ENCODE data around the gene TLCD3B.

DNA sequence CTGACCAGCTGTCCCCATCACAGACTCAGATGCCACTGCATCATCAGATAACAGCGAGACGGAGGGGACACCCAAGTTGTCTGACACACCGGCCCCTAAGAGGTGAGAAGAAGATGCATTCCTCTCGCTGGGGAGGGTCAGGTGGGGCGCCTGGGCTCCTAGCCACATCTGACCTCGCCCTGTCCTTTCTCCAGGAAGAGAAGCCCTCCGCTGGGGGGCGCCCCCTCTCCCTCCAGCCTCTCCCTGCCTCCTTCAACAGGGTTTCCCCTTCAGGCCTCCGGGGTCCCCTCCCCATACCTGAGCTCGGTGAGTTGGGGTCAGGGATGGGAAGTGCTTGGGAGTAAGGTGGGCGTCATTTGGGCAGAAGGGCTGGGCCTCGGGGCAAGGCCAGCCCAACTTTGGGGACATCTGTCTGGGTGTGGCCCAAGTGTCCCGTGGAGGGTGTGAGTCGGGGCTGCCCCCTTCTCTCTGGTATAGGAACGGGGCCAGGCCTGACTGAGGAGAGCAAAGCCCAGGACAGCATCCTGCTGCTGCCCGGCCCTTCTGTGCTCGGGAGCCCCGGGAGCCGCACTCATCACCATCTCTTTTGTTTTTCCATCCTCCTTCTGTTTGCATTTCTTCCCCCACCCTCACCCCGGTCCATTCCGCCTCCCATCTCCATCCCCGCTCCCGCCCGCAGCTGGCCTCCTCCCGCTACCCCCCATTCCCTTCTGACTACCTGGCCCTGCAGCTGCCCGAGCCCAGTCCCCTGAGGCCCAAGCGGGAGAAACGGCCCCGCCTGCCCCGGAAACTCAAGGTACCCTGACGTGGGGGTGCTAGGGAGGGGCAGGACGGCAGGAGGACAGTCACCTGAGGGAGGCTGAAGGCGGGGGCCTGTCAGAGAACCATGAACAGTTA, 30.1 kb downstream of the TLCD3B start:
- no peak for TF ChIP-seq POLR2A (IDR thresholded peaks at IDR 0.05)
- TF ChIP-seq, protein P1, sequence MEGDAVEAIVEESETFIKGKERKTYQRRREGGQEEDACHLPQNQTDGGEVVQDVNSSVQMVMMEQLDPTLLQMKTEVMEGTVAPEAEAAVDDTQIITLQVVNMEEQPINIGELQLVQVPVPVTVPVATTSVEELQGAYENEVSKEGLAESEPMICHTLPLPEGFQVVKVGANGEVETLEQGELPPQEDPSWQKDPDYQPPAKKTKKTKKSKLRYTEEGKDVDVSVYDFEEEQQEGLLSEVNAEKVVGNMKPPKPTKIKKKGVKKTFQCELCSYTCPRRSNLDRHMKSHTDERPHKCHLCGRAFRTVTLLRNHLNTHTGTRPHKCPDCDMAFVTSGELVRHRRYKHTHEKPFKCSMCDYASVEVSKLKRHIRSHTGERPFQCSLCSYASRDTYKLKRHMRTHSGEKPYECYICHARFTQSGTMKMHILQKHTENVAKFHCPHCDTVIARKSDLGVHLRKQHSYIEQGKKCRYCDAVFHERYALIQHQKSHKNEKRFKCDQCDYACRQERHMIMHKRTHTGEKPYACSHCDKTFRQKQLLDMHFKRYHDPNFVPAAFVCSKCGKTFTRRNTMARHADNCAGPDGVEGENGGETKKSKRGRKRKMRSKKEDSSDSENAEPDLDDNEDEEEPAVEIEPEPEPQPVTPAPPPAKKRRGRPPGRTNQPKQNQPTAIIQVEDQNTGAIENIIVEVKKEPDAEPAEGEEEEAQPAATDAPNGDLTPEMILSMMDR (IDR thresholded peaks at IDR 0.05) = no peak
